Mesendoderm (in vitro differentiated cells): ENCODE measurements around the gene VAMP8.

Experiments used
- DNase-seq: peaks from one replicate; pipeline ENCODE4 v3.0.0; 2013
- H2AK5ac ChIP-seq: 2 replicates; pipeline ENCODE4 v1.6.1; 2013; ENCODE audit warnings: low read length, inconsistent platforms
- H2BK120ac ChIP-seq: 2 replicates; pipeline ENCODE4 v1.6.1; 2013; ENCODE audit warnings: low read depth, mild to moderate bottlenecking, low read length, moderate library complexity, mixed read lengths
- H2BK15ac ChIP-seq: replicated peaks from 2 replicates; pipeline ENCODE4 v1.6.1; 2013; ENCODE audit warnings: low read depth, mild to moderate bottlenecking, moderate library complexity
- H2BK5ac ChIP-seq: 2 replicates; pipeline ENCODE4 v1.6.1; 2013; ENCODE audit warnings: low read length, inconsistent platforms
- H3K18ac ChIP-seq: 2 replicates; pipeline ENCODE4 v1.6.1; 2013; ENCODE audit warnings: mild to moderate bottlenecking, low read length, mixed read lengths
- H3K23ac ChIP-seq: one replicate; pipeline ENCODE4 v1.6.1; 2013; ENCODE audit warnings: low read length
- H3K27ac ChIP-seq: 2 replicates; pipeline ENCODE4 v1.5.1; 2013; ENCODE audit warnings: low read depth, mild to moderate bottlenecking, inconsistent platforms, low read length, moderate library complexity
- H3K27me3 ChIP-seq: 2 replicates; pipeline ENCODE4 v1.6.1; 2013; ENCODE audit warnings: low read length, control low read depth, mild to moderate bottlenecking, inconsistent platforms; ENCODE audit not compliant: insufficient read depth, poor library complexity
- H3K36me3 ChIP-seq: 2 replicates; pipeline ENCODE4 v1.6.1; 2013; ENCODE audit warnings: low read length, inconsistent platforms; ENCODE audit not compliant: control insufficient read depth, insufficient read depth
- H3K4ac ChIP-seq: one replicate; pipeline ENCODE4 v1.6.1; 2013; ENCODE audit warnings: low read depth, mild to moderate bottlenecking, low read length, moderate library complexity
- H3K4me1 ChIP-seq: 2 replicates; pipeline ENCODE4 v1.6.1; 2013; ENCODE audit warnings: low read depth, low read length, inconsistent platforms; ENCODE audit not compliant: control insufficient read depth
- H3K4me2 ChIP-seq: 2 replicates; pipeline ENCODE4 v1.6.1; 2013; ENCODE audit warnings: low read length
- H3K4me3 ChIP-seq: 2 replicates; pipeline ENCODE4 v1.5.1; 2013; ENCODE audit warnings: mild to moderate bottlenecking, low read length
- H3K56ac ChIP-seq: one replicate; pipeline ENCODE4 v1.6.1; 2013; ENCODE audit warnings: low read length
- H3K79me1 ChIP-seq: 2 replicates; pipeline ENCODE4 v1.6.1; 2013; ENCODE audit warnings: low read length, inconsistent platforms
- H3K79me2 ChIP-seq: 2 replicates; pipeline ENCODE4 v1.6.1; 2013; ENCODE audit warnings: mild to moderate bottlenecking, low read length; ENCODE audit not compliant: control insufficient read depth, insufficient read depth
- H3K9ac ChIP-seq: 2 replicates; pipeline ENCODE4 v1.6.1; 2013; ENCODE audit warnings: low read length, inconsistent platforms
- H4K5ac ChIP-seq: one replicate; pipeline ENCODE4 v1.6.1; 2013; ENCODE audit warnings: low read length
- H4K8ac ChIP-seq: one replicate; pipeline ENCODE4 v1.6.1; 2013; ENCODE audit warnings: low read depth, mild to moderate bottlenecking, control low read depth, low read length, moderate library complexity
- WGBS: extraction: QIAGEN DNeasy Blood & Tissue Kit; methylation state at CpG from one replicate; pipeline ENCODE4 v1.1.7; 2013; ENCODE audit warnings: low lambda C conversion rate, missing lambda C conversion rate; ENCODE audit not compliant: insufficient coverage; ENCODE audit errors: extremely low coverage; 5-methylcytosine and 5-hydroxymethylcytosine counted together

VAMP8 gene

DNA sequence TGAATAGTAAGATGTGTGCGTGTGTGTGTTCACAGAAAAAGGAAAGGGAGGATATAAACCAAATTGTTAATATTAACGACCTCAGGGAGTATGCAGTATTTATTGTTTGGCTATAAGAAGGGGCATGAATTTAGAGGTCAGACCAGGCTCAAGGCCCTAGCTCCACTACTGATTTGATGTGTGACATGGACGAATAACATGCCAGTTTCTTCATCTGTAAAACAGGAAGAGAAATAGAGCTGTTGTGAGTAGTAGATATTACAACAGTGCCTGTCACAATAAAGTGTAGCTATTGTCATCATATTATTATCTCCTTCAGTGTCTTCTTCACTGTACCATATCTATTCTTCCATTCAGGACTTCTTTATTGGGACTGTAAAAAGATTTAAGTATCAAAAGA lies 42.5 kb upstream of the VAMP8 start:
- H3K4me3 ChIP-seq = no peak overlapping the region
- no peak overlapping the region for H2BK15ac ChIP-seq
- WGBS = no CpG with 5 or more reads among the region's 3 CpGs

DNA sequence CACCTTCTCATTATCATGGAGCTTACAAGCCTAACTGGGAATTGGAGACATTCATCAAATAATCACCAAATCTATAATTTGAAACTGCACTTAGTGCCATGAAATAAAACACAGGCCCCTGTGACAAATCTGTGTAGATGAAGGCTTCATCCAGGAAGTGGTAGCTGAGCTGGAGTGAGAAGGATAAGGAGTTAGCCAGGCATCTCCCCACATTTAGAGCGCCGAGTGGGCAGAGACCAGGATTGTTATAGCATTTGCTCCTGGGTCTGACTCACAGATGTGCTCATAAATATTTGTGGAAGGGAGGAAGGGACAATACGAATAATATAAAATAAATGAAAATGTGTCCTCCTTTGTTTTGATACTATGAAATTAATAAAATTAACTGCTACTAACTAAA lies 40.9 kb upstream of the VAMP8 start:
- Histone ChIP-seq H3K36me3 (peaks cover under 1% of the 10 kb centered on the region), H3K4ac (no peak overlapping the region), H4K8ac (no peak overlapping the region), H3K27ac (no peak overlapping the region), H3K79me2 (peaks cover 26% of the 10 kb centered on the region), H3K4me2 (no peak overlapping the region), H3K4me3 (no peak overlapping the region), H3K9ac (no peak overlapping the region), H2BK15ac (no peak overlapping the region), H3K23ac (no peak overlapping the region), H4K5ac (no peak overlapping the region), H2AK5ac (no peak overlapping the region), H2BK5ac (no peak overlapping the region), H3K18ac (no peak overlapping the region), H3K56ac (no peak overlapping the region), H3K4me1 (no peaks in the 10 kb centered on the region), H2BK120ac (no peak overlapping the region), H3K79me1 (no peaks in the 10 kb centered on the region), H3K27me3 (no peaks in the 10 kb centered on the region)
- no CpG with 5 or more reads among the region's 3 CpGs for WGBS
- DNase-seq = no peak

More for the DNA sequence above, 42.5 kb upstream of the VAMP8 start:
- Histone ChIP-seq H2BK120ac (no peak overlapping the region), H3K9ac (no peak overlapping the region), H4K8ac (no peak overlapping the region), H2AK5ac (no peak overlapping the region), H3K79me2 (peaks cover 10% of the 10 kb centered on the region), H2BK5ac (no peak overlapping the region), H3K79me1 (no peaks in the 10 kb centered on the region), H3K36me3 (no peaks in the 10 kb centered on the region), H3K23ac (no peak overlapping the region), H3K56ac (no peak overlapping the region), H3K27ac (no peak overlapping the region), H3K27me3 (no peaks in the 10 kb centered on the region), H3K4ac (no peak overlapping the region), H3K18ac (no peak overlapping the region), H3K4me1 (no peaks in the 10 kb centered on the region), H3K4me2 (no peak overlapping the region), H4K5ac (no peak overlapping the region)
- no peak for DNase-seq

DNA sequence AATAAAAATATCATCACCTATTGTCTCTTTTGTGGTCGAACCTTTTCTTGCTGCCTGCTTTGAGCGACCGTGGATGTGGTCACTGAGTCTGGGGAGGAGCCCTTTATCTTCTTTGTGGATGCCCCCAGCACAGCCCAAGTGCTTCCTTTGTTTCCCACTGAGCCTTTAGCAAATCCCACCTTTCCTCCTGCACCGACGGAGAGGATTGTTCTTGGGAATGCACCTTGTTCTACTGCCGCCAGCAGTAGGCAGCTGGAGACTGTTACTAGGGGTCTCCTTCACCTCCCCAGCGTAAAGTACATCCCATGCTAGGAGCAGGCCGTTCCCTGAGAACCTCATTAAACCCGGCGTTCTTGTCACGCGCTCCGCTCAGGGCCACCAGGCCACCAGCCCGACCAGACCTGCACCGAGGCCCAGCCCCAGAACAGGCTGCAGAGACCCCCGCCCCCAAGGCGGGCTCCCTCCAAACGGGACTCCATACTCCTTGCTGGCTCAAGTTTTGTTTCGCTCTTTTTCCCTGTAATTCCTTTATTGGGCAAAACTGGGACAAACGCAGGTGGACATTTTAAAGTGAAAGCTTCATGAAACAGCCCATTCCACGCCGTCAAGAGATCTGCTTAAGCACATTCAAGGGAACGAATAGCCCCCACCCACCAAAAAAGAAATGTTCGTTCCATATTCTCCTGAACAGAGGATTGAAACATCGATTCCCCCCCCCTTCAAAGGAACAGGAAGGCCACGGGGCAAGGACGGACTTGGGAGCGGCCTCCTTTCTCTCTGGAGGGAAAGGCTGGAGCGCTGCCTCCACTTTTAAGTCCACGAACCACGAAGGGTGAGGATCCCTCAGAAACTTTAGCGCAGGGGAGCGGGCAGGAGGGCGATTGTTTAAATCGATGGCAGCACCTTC lies 39.5 kb upstream of the VAMP8 start:
- peaks cover 10% of the 10 kb centered on the region for H3K36me3 ChIP-seq
- peak overlapping the region; percentile 99 for H3K27ac ChIP-seq
- H4K8ac ChIP-seq = peak overlapping the region; percentile 57
- H3K23ac ChIP-seq = peak overlapping the region; percentile 92
- H3K79me2 ChIP-seq = peaks cover 36% of the 10 kb centered on the region
- peaks cover 6% of the 10 kb centered on the region for H3K79me1 ChIP-seq
- H3K4me2 ChIP-seq = peak overlapping the region; percentile 90
- peak overlapping the region; percentile 96 for H3K18ac ChIP-seq
- peak overlapping the region; percentile 89 for H2BK5ac ChIP-seq
- no peaks in the 10 kb centered on the region for H3K4me1 ChIP-seq
- no peaks in the 10 kb centered on the region for H3K27me3 ChIP-seq
- peak overlapping the region; percentile 68 for H4K5ac ChIP-seq
- peak overlapping the region; percentile 99 for H3K4ac ChIP-seq
- peak; percentile 92 for DNase-seq
- H3K9ac ChIP-seq = peak overlapping the region; percentile 98
- H2BK15ac ChIP-seq = no peak overlapping the region
- peak overlapping the region; percentile 87 for H2AK5ac ChIP-seq
- peak overlapping the region; percentile 52 for H2BK120ac ChIP-seq
- H3K56ac ChIP-seq = peak overlapping the region; percentile 98
- WGBS = no CpG with 5 or more reads among the region's 35 CpGs
- H3K4me3 ChIP-seq = peak overlapping the region; percentile 68

DNA sequence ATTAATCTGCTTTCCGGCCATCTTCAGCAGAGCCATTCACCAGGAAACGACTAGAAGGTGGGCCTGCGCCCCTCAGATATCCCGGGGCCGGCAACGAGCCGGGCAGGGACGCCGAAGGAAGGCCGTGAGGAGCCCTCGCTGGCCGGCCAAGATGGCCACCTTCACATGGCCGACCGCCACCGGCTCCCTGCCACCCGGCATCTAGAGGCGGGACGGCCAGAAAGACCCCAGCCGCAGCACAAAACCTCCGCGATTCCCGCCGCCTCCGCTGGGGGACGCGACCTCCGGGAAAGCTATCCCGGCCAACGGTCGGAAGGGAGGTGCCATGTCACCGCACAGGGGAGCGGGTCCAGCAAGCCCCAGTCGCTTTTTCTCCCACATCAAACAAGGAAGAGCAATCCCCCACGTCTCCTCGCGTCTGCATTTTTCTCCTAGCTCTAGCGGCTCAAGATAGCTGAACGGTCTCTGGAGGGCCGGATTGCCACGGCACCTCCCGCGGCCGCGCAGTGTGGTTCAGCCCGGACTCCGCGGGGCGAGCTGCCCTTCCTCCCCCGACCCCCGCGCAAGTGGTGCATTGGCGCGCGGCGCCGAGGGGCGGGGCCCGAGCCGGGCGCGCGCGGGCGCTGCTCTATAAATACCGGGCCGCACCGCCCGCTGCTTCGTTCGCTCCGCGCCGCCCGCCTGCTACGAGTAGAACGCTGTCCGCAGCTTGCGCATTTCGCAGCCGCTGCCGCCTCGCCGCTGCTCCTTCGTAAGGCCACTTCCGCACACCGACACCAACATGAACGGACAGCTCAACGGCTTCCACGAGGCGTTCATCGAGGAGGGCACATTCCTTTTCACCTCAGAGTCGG lies 38.7 kb upstream of the VAMP8 start, which contains the start of gene MAT2A:
Gene MAT2A (plus strand): TSS at position 662 of the 854 bp plus-strand sequence. CDS start 120 bp downstream, at position 782.
- Histone ChIP-seq H2AK5ac (peak within 1 kb of the TSS; percentile 97), H3K27me3 (no peaks in the 10 kb centered on the region), H2BK120ac (peak within 1 kb of the TSS; percentile 52), H3K56ac (peak within 1 kb of the TSS; percentile 100), H4K5ac (peak within 1 kb of the TSS; percentile 68), H3K4me3 (peak within 1 kb of the TSS; percentile 99), H2BK5ac (peak within 1 kb of the TSS; percentile 97), H3K79me2 (peaks cover 36% of the 10 kb centered on the region), H3K4ac (peak within 1 kb of the TSS; percentile 99), H2BK15ac (no peak within 1 kb of the TSS), H3K4me1 (no peaks in the 10 kb centered on the region), H3K27ac (peak within 1 kb of the TSS; percentile 99), H3K18ac (peak within 1 kb of the TSS; percentile 96), H3K4me2 (peak within 1 kb of the TSS; percentile 90), H3K23ac (peak within 1 kb of the TSS; percentile 97), H3K36me3 (peaks cover 11% of the 10 kb centered on the region), H3K9ac (peak within 1 kb of the TSS; percentile 100), H4K8ac (peak within 1 kb of the TSS; percentile 57), H3K79me1 (peaks cover 6% of the 10 kb centered on the region)
- WGBS = no CpG with 5 or more reads among the region's 92 CpGs
- peak; percentile 97 for DNase-seq

DNA sequence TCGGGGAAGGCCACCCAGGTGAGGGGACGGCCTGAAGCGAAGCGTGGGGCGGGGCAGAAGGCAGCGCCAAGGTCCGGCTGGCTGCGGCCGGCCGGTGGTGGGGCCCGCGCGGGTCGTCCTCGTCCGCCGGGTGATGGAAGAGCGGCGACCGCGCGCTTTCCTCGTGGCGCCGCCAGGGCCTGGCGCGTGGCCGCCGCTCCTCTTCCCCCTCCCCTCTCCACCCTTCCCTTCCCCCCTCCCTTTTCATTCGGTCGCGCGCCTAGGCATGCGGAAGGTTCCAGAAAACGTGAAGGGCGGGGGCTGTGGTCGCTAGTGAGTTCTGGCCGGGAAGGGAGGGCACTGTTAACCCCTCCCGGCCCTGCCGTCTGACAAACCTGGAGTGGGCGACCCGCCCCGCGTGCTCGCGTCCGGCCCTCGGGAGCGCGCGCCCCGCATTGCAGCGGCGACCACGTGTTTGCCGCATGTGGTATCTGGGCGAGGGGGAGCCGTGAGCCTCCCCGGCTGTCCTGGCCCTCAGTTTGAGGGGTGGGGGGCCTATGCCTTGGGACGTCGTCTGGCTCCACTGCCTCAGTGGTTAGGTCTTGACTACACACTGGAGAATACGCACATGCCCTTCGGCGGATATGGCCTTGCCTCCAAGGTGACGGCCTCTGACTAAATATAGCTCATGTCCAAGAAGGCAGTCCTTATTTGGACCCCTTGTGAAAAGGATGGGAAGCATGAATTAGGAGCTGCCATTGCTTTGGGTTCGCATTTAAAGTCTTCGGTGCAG lies 37.8 kb upstream of the VAMP8 start:
- peak overlapping the region; percentile 77 for H3K4ac ChIP-seq
- H3K79me1 ChIP-seq = peaks cover 6% of the 10 kb centered on the region
- H3K27ac ChIP-seq = peak overlapping the region; percentile 74
- H3K36me3 ChIP-seq = peaks cover 11% of the 10 kb centered on the region
- no peak overlapping the region for H4K5ac ChIP-seq
- H3K27me3 ChIP-seq = no peaks in the 10 kb centered on the region
- H3K4me2 ChIP-seq = peak overlapping the region; percentile 51
- H3K4me1 ChIP-seq = no peaks in the 10 kb centered on the region
- no peak overlapping the region for H2BK120ac ChIP-seq
- H3K79me2 ChIP-seq = peaks cover 36% of the 10 kb centered on the region
- H4K8ac ChIP-seq = no peak overlapping the region
- H2BK15ac ChIP-seq = no peak overlapping the region
- DNase-seq = peak; percentile 85
- H3K4me3 ChIP-seq = peak overlapping the region; percentile 99
- H3K9ac ChIP-seq = peak overlapping the region; percentile 100
- peak overlapping the region; percentile 97 for H3K23ac ChIP-seq
- H2AK5ac ChIP-seq = peak overlapping the region; percentile 97
- peak overlapping the region; percentile 62 for H3K18ac ChIP-seq
- no CpG with 5 or more reads among the region's 67 CpGs for WGBS
- peak overlapping the region; percentile 100 for H3K56ac ChIP-seq
- peak overlapping the region; percentile 96 for H2BK5ac ChIP-seq
